Kidney epithelial cell (primary cell): ENCODE results near the gene SETD3. TPM values are rescaled to one million over a fixed set of nuclear protein-coding genes. Genes with fewer than 3 reads are reported as not detected.

ENCODE experiments used
- DNase-seq: peaks from one replicate; pipeline ENCODE4 v3.0.0-alpha.2; 2010; ENCODE audit warnings: low read depth
- H3K27me3 ChIP-seq: 2 replicates; pipeline ENCODE4 v1.6.0; 2011; ENCODE audit warnings: low read length; ENCODE audit not compliant: control insufficient read depth, insufficient read depth
- H3K36me3 ChIP-seq: 2 replicates; pipeline ENCODE4 v1.5.1; 2011; ENCODE audit warnings: low read length; ENCODE audit not compliant: control insufficient read depth, insufficient read depth
- H3K4me3 ChIP-seq: 2 replicates; pipeline ENCODE4 v1.5.1; 2011; ENCODE audit warnings: low read depth, mild to moderate bottlenecking, control low read depth, low read length
- total RNA-seq: library from RNA; depleted of rRNA; stranded (reverse); fragments of >200 nt; gene quantifications from 2 replicates; pipeline ENCODE4 v1.2.3, GENCODE V29; 2015
- TF ChIP-seq, protein P1 (sequence below): IDR thresholded peaks from 2 replicates; pipeline ENCODE4 v1.5.1; 2011; ENCODE audit warnings: mild to moderate bottlenecking, moderate library complexity, low read length, control low read depth, inconsistent platforms; ENCODE audit not compliant: insufficient read depth, poor library complexity, severe bottlenecking

SETD3 gene
- total RNA-seq, 1 donor from 2014 or later: 54.7 TPM

DNA sequence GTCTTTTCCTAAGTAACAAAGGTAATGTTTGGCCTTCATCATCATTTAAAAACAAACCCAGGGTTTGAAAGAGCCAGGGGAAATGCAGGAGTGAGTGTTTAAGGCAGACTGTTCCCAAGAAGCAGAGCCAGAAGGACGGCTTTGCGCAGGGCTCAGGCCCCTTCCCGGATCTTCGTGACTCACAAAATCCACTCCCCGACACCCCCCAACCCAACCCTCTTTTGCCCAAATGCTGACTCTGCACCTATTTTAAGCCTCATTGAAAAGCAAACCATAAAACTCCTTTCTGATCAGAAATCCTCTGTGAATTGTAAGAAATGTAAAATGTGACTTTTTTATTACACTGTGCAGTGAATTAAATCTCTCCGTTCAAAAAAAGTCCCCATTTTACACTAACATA is 67.5 kb downstream of the SETD3 start:
- Histone ChIP-seq H3K27me3 (no peaks in the 10 kb centered on the region), H3K4me3 (no peak overlapping the region), H3K36me3 (no peaks in the 10 kb centered on the region)
- DNase-seq: no peak
- TF ChIP-seq, protein P1, sequence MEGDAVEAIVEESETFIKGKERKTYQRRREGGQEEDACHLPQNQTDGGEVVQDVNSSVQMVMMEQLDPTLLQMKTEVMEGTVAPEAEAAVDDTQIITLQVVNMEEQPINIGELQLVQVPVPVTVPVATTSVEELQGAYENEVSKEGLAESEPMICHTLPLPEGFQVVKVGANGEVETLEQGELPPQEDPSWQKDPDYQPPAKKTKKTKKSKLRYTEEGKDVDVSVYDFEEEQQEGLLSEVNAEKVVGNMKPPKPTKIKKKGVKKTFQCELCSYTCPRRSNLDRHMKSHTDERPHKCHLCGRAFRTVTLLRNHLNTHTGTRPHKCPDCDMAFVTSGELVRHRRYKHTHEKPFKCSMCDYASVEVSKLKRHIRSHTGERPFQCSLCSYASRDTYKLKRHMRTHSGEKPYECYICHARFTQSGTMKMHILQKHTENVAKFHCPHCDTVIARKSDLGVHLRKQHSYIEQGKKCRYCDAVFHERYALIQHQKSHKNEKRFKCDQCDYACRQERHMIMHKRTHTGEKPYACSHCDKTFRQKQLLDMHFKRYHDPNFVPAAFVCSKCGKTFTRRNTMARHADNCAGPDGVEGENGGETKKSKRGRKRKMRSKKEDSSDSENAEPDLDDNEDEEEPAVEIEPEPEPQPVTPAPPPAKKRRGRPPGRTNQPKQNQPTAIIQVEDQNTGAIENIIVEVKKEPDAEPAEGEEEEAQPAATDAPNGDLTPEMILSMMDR: no peak

- TF ChIP-seq, protein P1: no peak
- Histone ChIP-seq H3K27me3 (no peaks in the 10 kb centered on the region), H3K36me3 (no peaks in the 10 kb centered on the region), H3K4me3 (no peak overlapping the region)
- peak; percentile 19 for DNase-seq
These were observed 68.3 kb downstream of the SETD3 start for GRCh38 chr14:99412117-99413061.

- no peaks in the 10 kb centered on the region for H3K36me3 ChIP-seq
- no peak for DNase-seq
- TF ChIP-seq, protein P1: no peak
- no peaks in the 10 kb centered on the region for H3K27me3 ChIP-seq
- no peak overlapping the region for H3K4me3 ChIP-seq
These were observed 70.6 kb downstream of the SETD3 start for GRCh38 chr14:99410019-99410418.

DNA sequence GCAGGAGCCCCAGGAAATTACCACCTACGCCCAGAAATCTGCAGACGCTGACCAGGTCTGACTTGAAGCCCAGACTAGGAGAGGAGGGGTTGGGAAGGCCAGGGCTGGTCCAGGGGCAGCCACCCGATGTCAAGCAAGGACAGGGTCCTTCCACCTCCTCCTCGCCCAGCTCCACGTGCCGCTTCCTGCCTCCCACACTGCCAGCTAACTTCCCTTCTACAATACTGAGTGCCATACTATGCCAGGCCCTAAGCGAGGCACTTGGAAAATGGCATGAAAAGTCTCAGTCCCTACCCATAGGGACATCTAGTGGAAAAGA is 71.7 kb downstream of the SETD3 start:
- H3K4me3 ChIP-seq: no peak overlapping the region
- H3K36me3 ChIP-seq: no peaks in the 10 kb centered on the region
- no peak for DNase-seq
- no peaks in the 10 kb centered on the region for H3K27me3 ChIP-seq
- TF ChIP-seq, protein P1: no peak

GRCh38 chr14:99408286-99408970 is 72.2 kb downstream of the SETD3 start:
- TF ChIP-seq, protein P1: no peak
- Histone ChIP-seq H3K27me3 (no peaks in the 10 kb centered on the region), H3K36me3 (no peaks in the 10 kb centered on the region), H3K4me3 (no peak overlapping the region)
- DNase-seq: no peak
